Colonic mucosa (tissue), 4 donors: ENCODE data around the gene ANO1. TPM values are rescaled to one million over a fixed set of nuclear protein-coding genes. Genes with fewer than 3 reads are reported as not detected.

Source experiments
- DNase-seq: peaks from one replicate; pipeline ENCODE4 v3.0.0-alpha.2; 2020
- H3K27ac ChIP-seq: fragments of 200-600 bp; one replicate; pipeline ENCODE4 v1.8.0; 2021
- H3K27me3 ChIP-seq: fragments of 200-600 bp; one replicate; pipeline ENCODE4 v1.8.0; 2021
- H3K36me3 ChIP-seq: fragments of 200-600 bp; one replicate; pipeline ENCODE4 v1.8.0; 2021
- H3K4me1 ChIP-seq: fragments of 200-600 bp; one replicate; pipeline ENCODE4 v1.8.0; 2021; ENCODE audit warnings: mild to moderate bottlenecking
- H3K4me3 ChIP-seq: fragments of 200-600 bp; one replicate; pipeline ENCODE4 v1.8.0; 2021
- H3K9ac ChIP-seq, 2 donors: one replicate each; pipeline ENCODE4 v1.7.0; 2013; ENCODE audit warnings: control low read depth in 2 of 2, low read depth in 2 of 2, low read length in 2 of 2
- H3K9me3 ChIP-seq: fragments of 200-600 bp; one replicate; pipeline ENCODE4 v1.8.0; 2021
- CTCF ChIP-seq: fragments of 200-600 bp; IDR thresholded peaks from one replicate; pipeline ENCODE4 v1.8.0; 2022; ENCODE audit warnings: antibody characterized with exemption, mild to moderate bottlenecking
- intact Hi-C: fragments of 100-400 bp; cut with DNase I; formaldehyde crosslinking; loops from one replicate; pipeline ENCODE4 v1.14.1; 2022
- total RNA-seq, 2 donors: library from RNA; stranded (reverse); fragmentation: NEBNext Ultra II Directional in 1 of 2; extraction: Animal tissue kit (Norgen Biotek cat#: 25700) in 1 of 2; gene quantifications; one replicate each; pipeline ENCODE4 v1.2.1, GENCODE V29; 2021
- donor health status: healthy.
- donor health status: DM: no; HTN: no; CAD: no.
- donor health status: DM: no; HTN: no; CAD: no.

ANO1 gene
- total RNA-seq, 2 donors from 2014 or later, result 8.3 to 16.4 TPM

GRCh38 chr11:70036971-70037882 lies 40.9 kb upstream of the ANO1 start:
- Histone ChIP-seq H3K4me3 (no peak overlapping the region), H3K9me3 (no peaks in the 10 kb centered on the region), H3K27ac (no peak overlapping the region), H3K27me3 (no peaks in the 10 kb centered on the region), H3K36me3 (no peaks in the 10 kb centered on the region), H3K4me1 (no peaks in the 10 kb centered on the region), H3K9ac (no peak overlapping the region)
- peak; percentile 2 for DNase-seq
- intact Hi-C loops, result no loop called here
- no peak for TF ChIP-seq CTCF

GRCh38 chr11:70038034-70038834 lies 39.9 kb upstream of the ANO1 start:
- no peak for TF ChIP-seq CTCF
- no peaks in the 10 kb centered on the region for H3K9me3 ChIP-seq
- H3K4me3 ChIP-seq, result no peak overlapping the region
- no peak overlapping the region for H3K27ac ChIP-seq
- intact Hi-C loops, result no loop called here
- no peak for DNase-seq
- H3K36me3 ChIP-seq, result no peaks in the 10 kb centered on the region
- no peak overlapping the region for H3K9ac ChIP-seq
- H3K27me3 ChIP-seq, result no peaks in the 10 kb centered on the region
- no peaks in the 10 kb centered on the region for H3K4me1 ChIP-seq

- Histone ChIP-seq H3K9me3 (no peaks in the 10 kb centered on the region), H3K9ac (no peak overlapping the region)
These were observed 37.7 kb upstream of the ANO1 start for GRCh38 chr11:70040452-70040851.

GRCh38 chr11:70040869-70041501 lies 37.1 kb upstream of the ANO1 start:
- Histone ChIP-seq H3K4me1 (no peaks in the 10 kb centered on the region), H3K27me3 (no peaks in the 10 kb centered on the region), H3K9me3 (no peaks in the 10 kb centered on the region), H3K9ac (no peak overlapping the region), H3K36me3 (no peaks in the 10 kb centered on the region), H3K4me3 (no peak overlapping the region), H3K27ac (no peak overlapping the region)
- intact Hi-C loops, result no loop called here
- no peak for DNase-seq
- no peak for TF ChIP-seq CTCF

More at GRCh38 chr11:70040452-70040851, 37.7 kb upstream of the ANO1 start:
- H3K27me3 ChIP-seq, result no peaks in the 10 kb centered on the region
- no peak overlapping the region for H3K27ac ChIP-seq
- intact Hi-C loops, result no loop called here
- no peaks in the 10 kb centered on the region for H3K36me3 ChIP-seq
- TF ChIP-seq CTCF, result no peak
- H3K4me3 ChIP-seq, result no peak overlapping the region
- no peak for DNase-seq
- no peaks in the 10 kb centered on the region for H3K4me1 ChIP-seq

GRCh38 chr11:70043482-70043881 lies 34.6 kb upstream of the ANO1 start:
- no peak for TF ChIP-seq CTCF
- H3K9me3 ChIP-seq, result no peaks in the 10 kb centered on the region

More at GRCh38 chr11:70043482-70043881, 34.6 kb upstream of the ANO1 start:
- intact Hi-C loops, result no loop called here
- Histone ChIP-seq H3K27me3 (no peaks in the 10 kb centered on the region), H3K36me3 (no peaks in the 10 kb centered on the region), H3K4me1 (no peaks in the 10 kb centered on the region), H3K4me3 (no peak overlapping the region), H3K9ac (no peak overlapping the region), H3K27ac (no peak overlapping the region)
- no peak for DNase-seq
